Kidney tubule cell (primary cell): ENCODE data around the gene NTRK3.

Source experiments
- DNase-seq: peaks from one replicate; pipeline ENCODE4 v3.0.0-alpha.2; 2018; ENCODE audit warnings: low spot score

The NTRK3 gene

GRCh38 chr15:88230823-88231222 is 25.7 kb downstream of the NTRK3 start:
- DNase-seq: no peak

GRCh38 chr15:88225461-88225860 is 31.1 kb downstream of the NTRK3 start:
- DNase-seq: no peak

- no peak for DNase-seq
These were observed 33.5 kb downstream of the NTRK3 start for GRCh38 chr15:88223084-88223483.

- no peak for DNase-seq
These were observed 34.7 kb downstream of the NTRK3 start for GRCh38 chr15:88221836-88222235.

GRCh38 chr15:88220443-88221335 is 35.9 kb downstream of the NTRK3 start:
- no peak for DNase-seq

GRCh38 chr15:88219623-88220022 is 36.9 kb downstream of the NTRK3 start:
- DNase-seq: no peak

- no peak for DNase-seq
These were observed 37.9 kb downstream of the NTRK3 start for GRCh38 chr15:88218557-88219221.

- DNase-seq: no peak
These were observed 41.4 kb downstream of the NTRK3 start for GRCh38 chr15:88215066-88215648.

- no peak for DNase-seq
These were observed 47.4 kb downstream of the NTRK3 start for GRCh38 chr15:88209111-88209510.

GRCh38 chr15:88208396-88208795 is 48.1 kb downstream of the NTRK3 start:
- DNase-seq: no peak

- DNase-seq: no peak
These were observed 49.0 kb downstream of the NTRK3 start for GRCh38 chr15:88207565-88207964.

- peak; percentile 85 for DNase-seq
These were observed 52.0 kb downstream of the NTRK3 start for GRCh38 chr15:88204584-88204983.

- DNase-seq: peak; percentile 29
These were observed 54.3 kb downstream of the NTRK3 start for GRCh38 chr15:88202231-88202630.

- no peak for DNase-seq
These were observed 55.3 kb downstream of the NTRK3 start for GRCh38 chr15:88201207-88201606.

- no peak for DNase-seq
These were observed 59.6 kb downstream of the NTRK3 start for GRCh38 chr15:88196961-88197360.

GRCh38 chr15:88194162-88194561 is 62.4 kb downstream of the NTRK3 start:
- DNase-seq: no peak

- no peak for DNase-seq
These were observed 63.1 kb downstream of the NTRK3 start for GRCh38 chr15:88193415-88193814.

GRCh38 chr15:88191812-88192165 is 64.8 kb downstream of the NTRK3 start:
- no peak for DNase-seq

GRCh38 chr15:88190232-88190631 is 66.3 kb downstream of the NTRK3 start:
- DNase-seq: no peak

- no peak for DNase-seq
These were observed 68.2 kb downstream of the NTRK3 start for GRCh38 chr15:88188300-88188699.

- DNase-seq: peak; percentile 51
These were observed 69.3 kb downstream of the NTRK3 start for GRCh38 chr15:88187195-88187594.

- no peak for DNase-seq
These were observed 71.0 kb downstream of the NTRK3 start for GRCh38 chr15:88185584-88185983.

- DNase-seq: no peak
These were observed 74.9 kb downstream of the NTRK3 start for GRCh38 chr15:88181613-88182012.
